Fibroblast of gingiva (primary cell): Measurements from ENCODE around the gene NDE1.

Experiments
- DNase-seq: peaks from one replicate; pipeline ENCODE4 v3.0.0-alpha.2; 2011; ENCODE audit warnings: low read depth

Gene NDE1

GRCh38 chr16:15739464-15739863 lies 89.4 kb downstream of the NDE1 start:
- DNase-seq: no peak

- DNase-seq: no peak
Measured at GRCh38 chr16:15739950-15740349, 89.9 kb downstream of the NDE1 start.

- no peak for DNase-seq
Measured at GRCh38 chr16:15741207-15741871, 91.3 kb downstream of the NDE1 start.

- no peak for DNase-seq
Measured at GRCh38 chr16:15742716-15743115, 92.7 kb downstream of the NDE1 start.

- no peak for DNase-seq
Measured at GRCh38 chr16:15743657-15744056, 93.6 kb downstream of the NDE1 start.

GRCh38 chr16:15746332-15746731 lies 96.3 kb downstream of the NDE1 start:
- no peak for DNase-seq

GRCh38 chr16:15747937-15748336 lies 97.9 kb downstream of the NDE1 start:
- DNase-seq: no peak

- DNase-seq: no peak
Measured at GRCh38 chr16:15748654-15749053, 98.6 kb downstream of the NDE1 start.

- no peak for DNase-seq
Measured at GRCh38 chr16:15749371-15749770, 99.3 kb downstream of the NDE1 start.

GRCh38 chr16:15749985-15750384 lies 99.9 kb downstream of the NDE1 start:
- DNase-seq: no peak

- no peak for DNase-seq
Measured at GRCh38 chr16:15751940-15752339, 101.9 kb downstream of the NDE1 start.

GRCh38 chr16:15752717-15753488 lies 102.9 kb downstream of the NDE1 start:
- no peak for DNase-seq

- DNase-seq: no peak
Measured at GRCh38 chr16:15754821-15755534, 104.9 kb downstream of the NDE1 start.

GRCh38 chr16:15757077-15757386 lies 107.0 kb downstream of the NDE1 start:
- DNase-seq: no peak

GRCh38 chr16:15757630-15758251 lies 107.7 kb downstream of the NDE1 start:
- no peak for DNase-seq

GRCh38 chr16:15759070-15759469 lies 109.0 kb downstream of the NDE1 start:
- no peak for DNase-seq

- DNase-seq: no peak
Measured at GRCh38 chr16:15760129-15760528, 110.1 kb downstream of the NDE1 start.

- no peak for DNase-seq
Measured at GRCh38 chr16:15764112-15764511, 114.1 kb downstream of the NDE1 start.

GRCh38 chr16:15765116-15765515 lies 115.1 kb downstream of the NDE1 start:
- no peak for DNase-seq

GRCh38 chr16:15765880-15766279 lies 115.8 kb downstream of the NDE1 start:
- peak; percentile 44 for DNase-seq

GRCh38 chr16:15766918-15767317 lies 116.9 kb downstream of the NDE1 start:
- no peak for DNase-seq

- no peak for DNase-seq
Measured at GRCh38 chr16:15768201-15768600, 118.2 kb downstream of the NDE1 start.

- DNase-seq: no peak
Measured at GRCh38 chr16:15769239-15769638, 119.2 kb downstream of the NDE1 start.
